Activated T-cell treated with anti-CD3 and anti-CD28 coated beads for 4 hours (primary cell): ENCODE data around the gene GABRD.

ENCODE experiments used
- DNase-seq: peaks from one replicate; pipeline ENCODE4 v3.0.0-alpha.2; 2020

The GABRD gene

GRCh38 chr1:2019571-2020309, 595 bp downstream of the GABRD start:
- DNase-seq = no peak

- DNase-seq = no peak
Measured at GRCh38 chr1:2020310-2020655, 1.1 kb downstream of the GABRD start.

- no peak for DNase-seq
Measured at GRCh38 chr1:2021550-2021949, 2.4 kb downstream of the GABRD start.

GRCh38 chr1:2022063-2022770, 3.1 kb downstream of the GABRD start:
- DNase-seq = no peak

- DNase-seq = no peak
Measured at GRCh38 chr1:2023187-2023586, 4.0 kb downstream of the GABRD start.

- no peak for DNase-seq
Measured at GRCh38 chr1:2024451-2024850, 5.3 kb downstream of the GABRD start.

DNA sequence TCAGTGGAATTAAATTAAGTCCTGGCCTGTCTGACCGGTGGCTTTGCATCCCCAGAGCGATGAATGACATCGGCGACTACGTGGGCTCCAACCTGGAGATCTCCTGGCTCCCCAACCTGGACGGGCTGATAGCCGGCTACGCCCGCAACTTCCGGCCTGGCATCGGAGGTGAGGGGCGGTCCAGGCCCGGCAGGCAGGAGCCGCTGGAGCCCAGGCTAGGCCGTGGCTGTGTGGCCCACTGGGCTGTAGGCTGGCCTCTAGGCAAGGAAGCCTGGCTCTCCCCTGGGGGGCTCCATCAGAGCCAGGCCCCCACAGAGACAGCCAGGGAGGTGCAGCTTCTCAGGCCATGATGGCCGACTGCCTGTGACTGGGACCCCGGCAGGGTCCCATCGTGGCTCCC, 5.7 kb downstream of the GABRD start:
- DNase-seq = no peak

GRCh38 chr1:2025491-2025981, 6.4 kb downstream of the GABRD start:
- DNase-seq = no peak

- DNase-seq = no peak
Measured at GRCh38 chr1:2027961-2028583, 8.9 kb downstream of the GABRD start.

- DNase-seq = no peak
Measured at GRCh38 chr1:2028870-2029560, 9.9 kb downstream of the GABRD start.

DNA sequence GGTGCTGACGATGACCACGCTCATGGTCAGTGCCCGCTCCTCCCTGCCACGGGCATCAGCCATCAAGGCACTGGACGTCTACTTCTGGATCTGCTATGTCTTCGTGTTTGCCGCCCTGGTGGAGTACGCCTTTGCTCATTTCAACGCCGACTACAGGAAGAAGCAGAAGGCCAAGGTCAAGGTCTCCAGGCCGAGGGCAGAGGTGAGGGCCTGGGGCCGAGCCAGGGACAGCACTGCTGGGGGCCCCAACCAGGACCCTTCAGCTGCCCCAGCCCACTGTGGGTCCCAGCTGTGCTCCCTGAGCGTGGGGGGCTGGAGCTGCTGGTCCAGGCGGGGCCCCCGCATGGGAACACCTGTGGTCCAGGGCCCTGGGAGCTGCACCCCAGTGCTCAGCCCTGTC, 10.4 kb downstream of the GABRD start:
- no peak for DNase-seq

GRCh38 chr1:2030076-2030871, 11.1 kb downstream of the GABRD start:
- no peak for DNase-seq

- no peak for DNase-seq
Measured at GRCh38 chr1:2031546-2032540, 12.7 kb downstream of the GABRD start.

GRCh38 chr1:2032737-2033136, 13.6 kb downstream of the GABRD start:
- no peak for DNase-seq

GRCh38 chr1:2033165-2033564, 14.0 kb downstream of the GABRD start:
- DNase-seq = no peak

- DNase-seq = no peak
Measured at GRCh38 chr1:2036287-2036686, 17.1 kb downstream of the GABRD start.

DNA sequence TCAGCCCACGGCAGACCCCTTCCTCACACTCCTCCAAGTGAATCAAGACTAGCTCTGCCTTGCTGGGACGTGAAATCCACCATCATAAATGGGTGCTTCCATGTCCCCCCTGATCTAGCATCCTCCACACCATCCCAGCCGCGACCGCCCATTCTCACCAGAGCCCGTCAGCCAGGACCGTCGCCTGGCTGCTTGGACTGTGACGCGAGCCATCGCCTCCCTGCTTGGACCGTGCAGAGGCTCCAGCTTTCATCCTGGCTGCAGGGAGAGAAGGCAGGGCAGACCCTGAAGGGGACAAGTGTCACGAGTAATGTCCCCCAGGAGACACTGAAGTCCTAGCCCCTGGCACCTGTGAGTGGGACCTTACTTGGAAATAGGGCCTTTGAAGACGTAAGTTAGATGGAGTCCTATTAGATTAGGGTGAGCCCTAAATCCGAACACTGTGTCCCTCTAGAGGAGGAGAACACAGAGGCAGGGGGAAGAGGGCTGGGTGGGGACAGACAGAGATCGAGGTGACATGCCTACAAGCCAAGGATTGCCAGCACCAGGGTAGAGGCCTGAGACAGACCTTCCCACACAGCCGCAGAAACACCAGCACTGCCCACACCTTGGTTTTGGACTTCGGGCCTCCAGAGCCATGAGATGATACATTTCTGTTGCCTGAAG, 18.3 kb downstream of the GABRD start:
- no peak for DNase-seq

DNA sequence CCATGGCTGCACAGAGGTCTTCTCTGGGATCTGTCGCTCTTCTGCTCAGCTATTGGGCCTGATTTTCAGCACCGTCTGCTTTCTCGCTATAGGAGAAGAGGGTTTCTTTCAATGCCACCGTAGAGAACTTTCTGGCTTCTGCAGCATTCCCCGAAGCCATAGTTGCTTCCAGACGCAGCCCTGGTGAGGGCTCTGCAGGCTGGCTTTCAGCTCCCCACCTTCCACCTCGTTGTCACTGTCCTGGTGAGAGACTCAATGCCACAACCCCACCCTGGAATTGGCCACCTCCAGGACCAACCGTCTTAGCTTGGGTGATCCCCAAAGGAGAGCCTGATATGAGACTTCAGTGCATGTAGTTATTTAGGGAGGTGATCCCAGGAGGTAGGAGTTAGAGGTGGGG, 19.1 kb downstream of the GABRD start:
- no peak for DNase-seq

- no peak for DNase-seq
Measured at GRCh38 chr1:2039251-2039650, 20.1 kb downstream of the GABRD start.

DNA sequence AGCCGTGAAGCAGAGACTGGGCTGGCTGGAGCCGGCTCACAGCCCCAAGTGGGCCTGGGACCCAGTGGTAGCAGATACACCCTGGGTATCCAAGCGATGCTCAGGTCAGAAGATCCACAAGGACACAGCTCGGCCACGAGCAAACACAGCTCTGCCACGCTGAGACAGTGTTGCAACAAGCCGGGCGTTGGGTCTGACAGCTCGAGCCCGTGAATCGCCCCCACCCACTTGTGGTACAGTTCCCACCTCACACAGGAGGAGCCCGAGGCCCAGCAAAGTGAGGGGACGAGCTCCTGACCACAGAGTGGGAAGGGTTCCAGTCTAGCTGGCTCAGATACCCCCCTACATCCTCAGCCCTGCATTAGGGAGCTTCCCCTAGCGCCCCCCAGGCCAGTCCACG, 22.2 kb downstream of the GABRD start:
- DNase-seq = no peak

GRCh38 chr1:2041887-2042286, 22.7 kb downstream of the GABRD start:
- DNase-seq = no peak
